Panc1 (cell line): ENCODE results near the gene MYCN. TPM values are rescaled to one million over a fixed set of nuclear protein-coding genes. Genes with fewer than 3 reads are reported as not detected.

Experiments
- ATAC-seq: fragments of 200-7000 bp; cut with Tn5 transposase; 2 replicates; pipeline ENCODE4 v1.9.1; 2020; ENCODE audit warnings: mild to moderate bottlenecking, moderate library complexity
- BruUV-seq: library from RNA; stranded (reverse); fragments of 400-500 nt; replicated peaks from 2 replicates; lab custom pipeline; 2021; lab: Mats Ljungman, UMichigan
- CTCF ChIA-PET: fragments of 300-600 bp; sonication (Branson Sonifier 250); formaldehyde crosslinking; loops from one replicate; lab custom pipeline; 2022; ENCODE audit warnings: antibody characterized with exemption; lab: Charles Lee
- POLR2A ChIA-PET: fragments of 300-600 bp; sonication (Branson Sonifier 250); formaldehyde crosslinking; loops from one replicate; lab custom pipeline; 2022; ENCODE audit warnings: antibody characterized with exemption; lab: Charles Lee
- DNase-seq: peaks from one replicate; pipeline ENCODE4 v3.0.0-alpha.2; 2010; ENCODE audit warnings: low read depth, low spot score
- H3K27ac ChIP-seq: 2 replicates; pipeline ENCODE4 v1.5.1; 2011; ENCODE audit warnings: mild to moderate bottlenecking, low read length, inconsistent platforms
- H3K27me3 ChIP-seq: fragments of 200-500 bp; sonication (Bioruptor generic); 2 replicates; pipeline ENCODE4 v1.6.0; 2014; ENCODE audit warnings: low read length, inconsistent platforms; ENCODE audit not compliant: control insufficient read depth, insufficient read depth
- H3K36me3 ChIP-seq: fragments of 200-500 bp; sonication (Bioruptor generic); 2 replicates; pipeline ENCODE4 v1.5.1; 2014; ENCODE audit warnings: inconsistent platforms, mild to moderate bottlenecking, low read length, moderate library complexity; ENCODE audit not compliant: control insufficient read depth, insufficient read depth
- H3K4me1 ChIP-seq: 2 replicates; pipeline ENCODE4 v1.5.1; 2011; ENCODE audit warnings: inconsistent platforms, mild to moderate bottlenecking, low read length, moderate library complexity; ENCODE audit not compliant: control insufficient read depth, insufficient read depth
- H3K4me3 ChIP-seq, 2 experiments: 2 replicates each; pipeline ENCODE4 v1.5.1; 2011 to 2012; ENCODE audit warnings: low read depth in 2 of 2, low read length in 2 of 2, mild to moderate bottlenecking in 2 of 2, inconsistent platforms in 1 of 2, moderate library complexity in 1 of 2
- H3K9me3 ChIP-seq: fragments of 200-500 bp; sonication (Bioruptor generic); 2 replicates; pipeline ENCODE4 v1.5.1; 2014; ENCODE audit warnings: low read depth, mild to moderate bottlenecking, inconsistent platforms, low read length, moderate library complexity; ENCODE audit not compliant: control insufficient read depth, insufficient read depth
- CTCF ChIP-seq: fragments of 450-650 bp; IDR thresholded peaks from 2 replicates; pipeline ENCODE4 v1.5.1; 2017; ENCODE audit warnings: mild to moderate bottlenecking
- POLR2AphosphoS5 ChIP-seq: IDR thresholded peaks from 2 replicates; pipeline ENCODE4 v1.6.1; 2012; ENCODE audit warnings: mild to moderate bottlenecking, low read depth, low read length, moderate library complexity
- REST ChIP-seq, 2 experiments: IDR thresholded peaks; 2 replicates each; pipeline ENCODE4 v1.6.1; 2011 to 2012; ENCODE audit warnings: low read depth in 2 of 2, control low read depth in 1 of 2, low read length in 1 of 2, mild to moderate bottlenecking in 1 of 2, moderate library complexity in 1 of 2; ENCODE audit not compliant: insufficient read depth in 1 of 2
- SIN3A ChIP-seq: IDR thresholded peaks from 2 replicates; pipeline ENCODE4 v1.6.1; 2012; ENCODE audit warnings: low read depth, mild to moderate bottlenecking, low read length, moderate library complexity, borderline replicate concordance; ENCODE audit not compliant: insufficient read depth
- TCF7L2 ChIP-seq: IDR thresholded peaks from 2 replicates; pipeline ENCODE4 v1.6.1; 2011; ENCODE audit warnings: mild to moderate bottlenecking, low read depth, low read length, inconsistent platforms
- in situ Hi-C: cut with HindIII; loops from 2 replicates; pipeline ENCODE4 v1.10.0; 2016; ENCODE audit warnings: low sequenced_read_pairs, low pct_unique_long_range_greater_than_20kb
- intact Hi-C: fragments of 100-400 bp; cut with micrococcal nuclease; formaldehyde crosslinking; loops from one replicate; pipeline ENCODE4 v1.10.0; 2022; ENCODE audit not compliant: unreplicated experiment
- total RNA-seq: library from RNA; stranded (reverse); gene quantifications from one replicate; pipeline ENCODE4 v1.2.1, GENCODE V29; 2021; ENCODE audit not compliant: unreplicated experiment

The MYCN gene
- total RNA-seq, 1 experiment from 2014 or later: not detected

DNA sequence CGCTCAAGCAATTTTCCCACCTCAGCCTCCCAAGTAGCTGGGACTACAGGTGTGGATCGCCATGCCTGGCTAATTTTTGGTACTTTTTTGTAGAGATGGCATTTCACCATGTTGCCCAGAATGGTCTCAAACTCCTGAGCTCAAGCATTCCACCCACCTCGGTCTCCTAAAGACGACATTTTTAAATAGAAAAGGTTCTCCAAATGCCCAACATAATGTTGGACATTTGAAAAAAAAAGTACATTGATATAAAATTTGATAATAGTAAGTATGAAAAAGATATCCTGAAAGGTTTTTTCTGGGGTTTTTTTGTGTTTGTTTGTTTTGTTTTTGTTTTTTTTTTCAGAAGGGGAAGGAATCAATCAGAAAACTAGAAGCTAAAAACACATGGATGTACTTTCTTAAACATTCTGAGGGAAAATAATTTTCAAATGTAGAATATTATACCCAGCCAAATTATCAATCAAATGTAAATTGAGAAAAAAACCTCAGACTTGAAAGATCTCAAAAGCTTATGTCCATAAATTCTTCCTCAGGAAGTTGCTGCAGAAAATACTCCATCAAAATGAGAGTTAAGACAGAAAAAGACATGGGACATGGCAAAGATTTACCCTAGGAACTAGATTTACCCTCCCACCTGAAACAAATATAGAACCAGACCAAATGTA, 42.8 kb upstream of the MYCN start:
- H3K9me3 ChIP-seq: peaks cover 4% of the 10 kb centered on the region; the same call in 1 of the 2 replicates
- in situ Hi-C loops: no loop called here
- ChIA-PET POLR2A (no interaction called here), CTCF (no interaction called here)
- peaks cover 4% of the 10 kb centered on the region; the same call in 1 of the 2 replicates for H3K4me1 ChIP-seq
- no peak overlapping the region for H3K4me3 ChIP-seq
- ATAC-seq (no peak), DNase-seq (no peak)
- no peaks in the 10 kb centered on the region for H3K27me3 ChIP-seq
- no peaks in the 10 kb centered on the region for H3K36me3 ChIP-seq
- TF ChIP-seq CTCF (no peak), POLR2AphosphoS5 (no peak), TCF7L2 (no peak), REST (IDR thresholded peaks at IDR 0.05; ENCODE audit: insufficient read depth in 1 of 2, low read depth in 2 of 2, low read length in 1 of 2) (no peak), SIN3A (no peak)
- intact Hi-C loops: no loop called here
- no peak overlapping the region for H3K27ac ChIP-seq
- no TSS peak for BruUV-seq

DNA sequence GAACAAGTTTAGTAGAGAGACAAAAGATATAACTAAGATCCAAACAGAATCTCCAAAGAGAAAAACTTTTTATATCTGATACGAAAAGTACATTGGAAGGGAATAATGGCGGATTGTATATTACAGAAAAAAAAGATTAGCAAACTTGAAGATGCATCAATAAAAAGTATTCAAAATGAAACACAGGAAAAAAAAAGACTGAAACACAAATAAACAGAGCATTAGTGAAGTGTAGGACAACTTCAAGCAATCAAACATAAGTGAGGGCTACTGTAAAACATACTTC, 41.1 kb upstream of the MYCN start:
- CTCF ChIA-PET: no interaction called here
- no peak for TF ChIP-seq CTCF
- no peak for TF ChIP-seq TCF7L2
- TF ChIP-seq POLR2AphosphoS5: no peak
- POLR2A ChIA-PET: no interaction called here
- peaks cover 2% of the 10 kb centered on the region; the same call in 1 of the 2 replicates for H3K4me1 ChIP-seq
- H3K27me3 ChIP-seq: no peaks in the 10 kb centered on the region
- no peak overlapping the region for H3K27ac ChIP-seq
- no peak overlapping the region for H3K4me3 ChIP-seq
- peaks cover 4% of the 10 kb centered on the region; the same call in 1 of the 2 replicates for H3K9me3 ChIP-seq
- BruUV-seq: no TSS peak
- intact Hi-C loops (no loop called here), in situ Hi-C loops (no loop called here)
- ATAC-seq (no peak), DNase-seq (no peak)
- no peaks in the 10 kb centered on the region for H3K36me3 ChIP-seq
